NCI-H2081 treated with DMSO at 0.1 percent for 48 hours (cell line): ENCODE data around the gene C5orf46.

Experiments
- DNase-seq: peaks from one replicate; lab custom pipeline; 2025; lab: John Stamatoyannopoulos, UW

The C5orf46 gene

GRCh38 chr5:147857302-147858129 lies 48.8 kb downstream of the C5orf46 start:
- no peak for DNase-seq

- no peak for DNase-seq
These were observed 49.5 kb downstream of the C5orf46 start for GRCh38 chr5:147856801-147857200.

GRCh38 chr5:147855774-147856069 lies 50.6 kb downstream of the C5orf46 start:
- no peak for DNase-seq

- no peak for DNase-seq
These were observed 51.2 kb downstream of the C5orf46 start for GRCh38 chr5:147854894-147855773.

GRCh38 chr5:147854331-147854730 lies 52.0 kb downstream of the C5orf46 start:
- DNase-seq: no peak

- no peak for DNase-seq
These were observed 52.9 kb downstream of the C5orf46 start for GRCh38 chr5:147853372-147853987.

- no peak for DNase-seq
These were observed 54.0 kb downstream of the C5orf46 start for GRCh38 chr5:147852365-147852764.

GRCh38 chr5:147851578-147851977 lies 54.8 kb downstream of the C5orf46 start:
- DNase-seq: no peak

- no peak for DNase-seq
These were observed 57.1 kb downstream of the C5orf46 start for GRCh38 chr5:147849226-147849625.

- no peak for DNase-seq
These were observed 60.7 kb downstream of the C5orf46 start for GRCh38 chr5:147845618-147846017.

GRCh38 chr5:147844846-147845245 lies 61.5 kb downstream of the C5orf46 start:
- no peak for DNase-seq

GRCh38 chr5:147842869-147843268 lies 63.5 kb downstream of the C5orf46 start:
- DNase-seq: no peak
